DMS153 (cell line): ENCODE measurements around the gene MBD3.

Experiments
- DNase-seq: peaks from one replicate; lab custom pipeline; 2025; lab: John Stamatoyannopoulos, UW

MBD3 gene

GRCh38 chr19:1619094-1619439 is 26.4 kb upstream of the MBD3 start:
- no peak for DNase-seq

DNA sequence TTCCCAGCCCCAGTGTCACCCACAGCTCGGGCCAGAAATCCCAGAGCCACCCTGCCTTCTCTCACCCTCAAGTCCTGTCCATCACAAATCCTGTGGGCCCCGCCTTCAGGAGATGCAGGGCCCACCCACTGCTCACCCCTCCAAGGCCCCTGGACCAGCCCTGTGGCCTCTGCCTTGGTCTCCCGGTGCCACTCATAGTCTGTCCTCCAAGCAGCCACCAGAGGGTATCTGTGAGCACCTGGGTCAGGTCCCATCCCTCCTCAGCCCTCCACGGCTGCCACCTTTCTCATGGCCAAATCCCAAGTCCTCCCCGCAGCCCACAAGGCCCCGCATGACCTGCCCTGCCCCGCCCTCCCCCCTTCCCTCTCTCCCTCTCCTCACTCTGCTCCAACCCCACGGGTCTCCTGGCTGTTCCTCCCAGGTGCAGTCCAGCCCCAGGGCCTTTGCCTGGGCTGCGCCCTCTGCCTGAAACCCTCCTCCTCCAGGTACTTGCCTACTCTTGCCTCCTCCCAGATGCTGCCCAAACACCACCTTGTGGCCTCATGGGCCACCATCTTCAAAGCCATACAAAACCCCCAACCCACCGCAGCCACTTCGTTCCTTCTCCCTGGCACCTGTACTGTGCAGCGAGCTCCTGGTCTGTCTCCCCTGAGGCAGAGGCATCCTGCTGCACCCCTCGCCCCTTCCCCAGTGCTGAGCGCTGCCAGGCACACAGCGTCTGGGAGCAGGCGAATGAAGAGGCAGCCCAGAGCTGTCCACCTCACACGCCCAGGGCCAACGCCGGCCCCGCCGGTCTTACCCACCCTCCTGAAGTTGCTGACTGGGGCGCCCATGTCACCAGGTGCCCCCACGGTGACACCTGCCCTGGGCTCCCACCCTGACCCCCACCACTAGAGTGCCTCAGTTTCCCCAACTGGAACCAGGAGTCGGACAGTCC is 25.8 kb upstream of the MBD3 start:
- DNase-seq, result no peak

DNA sequence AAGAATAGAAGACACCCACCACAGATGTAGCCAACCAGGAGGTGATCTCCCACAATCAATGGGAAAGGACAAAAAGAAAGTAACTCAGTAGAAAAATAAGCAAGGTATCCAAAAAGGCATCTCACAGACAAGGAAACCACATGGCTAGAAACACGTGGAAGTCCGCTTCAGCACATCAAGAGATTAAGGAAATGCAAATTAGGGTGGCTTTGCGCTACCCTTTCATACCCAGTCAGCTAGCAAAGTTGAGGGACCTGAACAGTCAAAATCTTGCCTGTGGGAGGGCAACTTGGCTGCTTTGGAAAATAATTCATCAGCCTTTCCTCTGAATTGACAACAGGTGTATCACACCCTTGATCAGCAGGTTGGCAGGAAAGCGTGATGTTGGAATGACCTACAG is 24.2 kb upstream of the MBD3 start:
- DNase-seq, result no peak

DNA sequence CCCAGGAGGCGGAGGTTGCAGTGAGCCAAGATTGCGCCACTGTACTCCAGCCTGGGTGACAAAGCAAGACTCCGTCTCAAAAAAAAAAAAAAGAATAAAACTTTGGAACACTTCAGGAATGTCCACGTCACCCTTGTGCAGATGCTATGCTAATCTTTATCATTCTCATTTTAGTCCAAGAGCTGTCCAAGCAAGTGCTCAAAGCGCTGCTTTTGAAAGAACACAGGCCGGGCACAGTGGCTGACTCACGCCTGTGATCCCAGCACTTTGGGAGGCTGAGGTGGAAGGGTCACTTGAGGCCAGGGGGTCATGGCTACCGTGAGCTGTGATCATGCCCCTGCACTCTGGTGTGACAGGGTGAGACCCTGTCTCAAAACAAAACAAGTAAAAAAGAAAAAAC is 23.7 kb upstream of the MBD3 start:
- no peak for DNase-seq

- DNase-seq, result no peak
Observed at GRCh38 chr19:1615156-1615765, 22.6 kb upstream of the MBD3 start.

DNA sequence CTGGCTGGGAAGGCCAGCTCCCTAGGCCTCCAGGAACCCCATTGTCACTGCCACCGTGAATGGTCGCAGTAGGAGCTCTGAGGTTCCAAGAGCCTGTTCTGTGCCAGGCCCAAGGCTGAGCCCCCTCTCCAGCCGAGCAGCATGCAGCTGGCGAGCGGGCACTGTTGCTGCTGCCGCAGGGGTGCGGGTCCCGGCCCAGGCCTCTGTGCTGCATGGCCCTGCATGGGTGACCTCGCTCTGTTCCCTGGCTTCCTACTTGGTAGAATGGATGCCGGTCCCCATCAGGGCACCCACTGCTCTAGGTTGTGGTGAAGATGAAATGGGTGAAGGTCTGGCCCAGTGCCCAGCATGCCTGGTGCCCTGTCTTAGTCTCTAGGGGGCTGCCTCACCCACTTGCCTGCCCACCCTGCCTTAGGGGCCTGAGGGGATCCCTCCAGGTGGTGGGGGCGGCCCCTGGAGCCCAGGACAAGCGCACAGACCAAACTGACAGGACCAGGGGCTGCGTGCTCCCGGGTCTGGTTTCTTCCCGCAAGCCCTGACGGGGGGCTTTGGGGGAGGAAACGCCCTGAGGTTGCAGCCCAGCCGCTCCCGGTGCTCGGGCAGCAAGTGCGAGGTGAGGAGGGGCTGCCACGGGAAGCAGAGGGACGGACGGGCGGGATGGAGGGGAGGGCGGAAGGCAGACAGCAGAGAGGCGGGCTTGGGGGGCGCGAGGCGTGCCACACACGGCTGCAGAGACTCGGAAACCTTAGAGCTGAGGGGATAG is 21.3 kb upstream of the MBD3 start:
- no peak for DNase-seq

GRCh38 chr19:1613146-1613545 is 20.5 kb upstream of the MBD3 start:
- DNase-seq, result no peak

- no peak for DNase-seq
Observed at GRCh38 chr19:1612114-1613086, 19.7 kb upstream of the MBD3 start.

DNA sequence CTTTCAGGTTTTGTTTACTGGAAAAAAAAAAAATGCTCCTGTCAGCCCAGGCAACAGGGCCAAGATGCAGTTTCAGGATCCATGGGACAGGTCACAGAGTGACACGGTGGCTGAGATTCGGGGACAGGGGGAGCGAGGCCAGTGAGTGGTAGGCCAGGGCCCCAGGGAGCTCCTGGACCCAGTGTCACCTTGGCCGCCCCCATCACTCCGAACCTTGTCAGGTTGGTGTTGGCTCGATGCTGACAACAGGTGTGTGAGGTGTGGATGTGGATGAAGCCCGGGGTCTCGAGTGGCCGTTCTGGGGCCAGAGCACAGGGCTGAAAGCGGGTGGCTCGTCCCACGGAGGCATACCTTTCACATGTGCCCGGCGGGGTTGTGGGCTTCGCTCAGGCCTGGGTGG is 18.7 kb upstream of the MBD3 start:
- no peak for DNase-seq

GRCh38 chr19:1610579-1610978 is 17.9 kb upstream of the MBD3 start:
- DNase-seq, result no peak

DNA sequence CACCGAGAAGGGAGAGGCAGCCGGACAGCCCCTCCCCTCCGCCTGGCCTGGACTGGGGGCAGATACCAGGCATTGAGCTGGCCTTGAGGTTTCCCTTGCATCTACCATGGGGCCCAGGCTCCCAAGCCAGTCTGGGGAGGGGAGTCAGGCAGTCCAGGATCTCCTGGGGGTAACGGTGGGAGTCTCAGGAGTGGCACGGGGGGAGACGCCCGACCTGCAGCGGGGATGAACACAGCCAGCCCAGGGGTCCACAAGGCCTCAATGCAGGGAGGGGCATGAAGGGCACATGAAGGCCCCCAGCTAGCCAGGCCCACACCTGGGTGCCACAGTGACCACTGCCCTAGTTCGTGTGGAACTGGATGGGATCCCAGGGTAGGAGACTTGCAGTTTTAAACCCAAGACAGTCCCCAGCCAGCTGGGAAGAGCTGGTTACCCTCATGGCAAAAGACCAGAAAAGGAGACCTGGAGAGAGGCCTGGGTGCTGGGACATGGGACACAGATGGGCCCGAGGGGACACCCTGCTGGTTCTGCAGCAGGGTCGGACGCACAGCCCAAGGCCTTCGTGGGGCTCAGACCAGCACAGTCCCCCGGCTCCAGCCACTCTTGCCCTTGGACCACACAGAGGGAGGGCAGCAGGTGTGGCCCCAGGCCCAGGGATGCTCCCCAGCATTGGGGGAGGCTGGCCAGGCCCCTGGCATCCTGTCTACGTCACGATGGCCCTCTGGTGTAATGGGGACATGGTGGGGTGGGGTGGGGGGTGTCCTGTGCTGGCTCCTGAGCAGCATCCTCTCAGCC is 17.2 kb upstream of the MBD3 start:
- DNase-seq, result no peak

- no peak for DNase-seq
Observed at GRCh38 chr19:1609103-1609396, 16.4 kb upstream of the MBD3 start.

- no peak for DNase-seq
Observed at GRCh38 chr19:1608359-1609102, 15.9 kb upstream of the MBD3 start.

GRCh38 chr19:1606138-1606651 is 13.5 kb upstream of the MBD3 start:
- DNase-seq, result no peak

DNA sequence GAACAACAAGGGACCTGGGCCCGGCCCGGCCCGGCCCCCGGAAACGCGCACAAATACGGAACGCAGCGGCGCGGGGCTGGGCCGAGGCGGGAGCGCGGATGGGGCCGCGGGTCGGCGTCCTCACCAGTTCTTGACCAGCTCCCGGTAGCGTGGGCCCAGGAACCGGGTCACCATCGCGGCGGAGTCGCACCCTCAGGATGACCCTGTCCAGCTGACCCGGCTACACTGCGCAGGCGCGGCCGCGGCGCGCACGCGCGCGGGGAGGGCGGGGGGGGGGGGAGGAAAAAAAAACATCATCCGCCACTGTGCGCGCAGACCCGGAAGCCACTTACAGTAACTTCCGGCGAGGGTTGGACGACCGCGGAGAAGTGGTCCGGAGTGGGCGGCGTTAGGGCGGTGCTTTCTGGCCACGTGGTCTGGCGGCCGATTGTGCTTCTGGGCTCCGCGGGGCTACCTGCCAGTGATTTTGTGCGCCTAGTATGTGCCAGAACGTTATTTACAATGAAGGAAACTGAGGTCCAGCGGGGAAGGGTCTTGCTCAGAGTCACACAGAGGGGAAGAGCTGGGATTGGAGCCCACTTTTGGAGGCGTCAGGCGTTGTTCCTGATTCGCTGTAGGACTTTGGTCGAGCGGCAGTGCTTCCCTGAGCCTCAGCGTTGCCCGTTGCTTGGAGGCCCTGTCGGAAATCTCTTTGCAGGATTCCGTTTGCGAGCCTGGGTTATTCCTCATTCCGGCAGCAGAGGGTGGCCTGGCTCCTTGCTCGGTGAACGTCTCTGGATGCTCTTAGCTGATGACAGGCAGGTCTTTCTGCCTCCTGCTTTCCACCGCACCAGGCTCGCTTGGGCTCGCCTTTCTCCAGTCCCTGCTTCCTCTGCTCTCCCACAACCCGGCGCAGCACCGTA is 12.8 kb upstream of the MBD3 start, which contains the start of gene UQCR11:
Gene UQCR11, minus strand, starts transcription at position 227 of the 902 bp plus-strand sequence. Its CDS starts 53 bp downstream, at position 174.
- DNase-seq, result peak; percentile 63

GRCh38 chr19:1602091-1602707 is 9.5 kb upstream of the MBD3 start:
- DNase-seq, result no peak

DNA sequence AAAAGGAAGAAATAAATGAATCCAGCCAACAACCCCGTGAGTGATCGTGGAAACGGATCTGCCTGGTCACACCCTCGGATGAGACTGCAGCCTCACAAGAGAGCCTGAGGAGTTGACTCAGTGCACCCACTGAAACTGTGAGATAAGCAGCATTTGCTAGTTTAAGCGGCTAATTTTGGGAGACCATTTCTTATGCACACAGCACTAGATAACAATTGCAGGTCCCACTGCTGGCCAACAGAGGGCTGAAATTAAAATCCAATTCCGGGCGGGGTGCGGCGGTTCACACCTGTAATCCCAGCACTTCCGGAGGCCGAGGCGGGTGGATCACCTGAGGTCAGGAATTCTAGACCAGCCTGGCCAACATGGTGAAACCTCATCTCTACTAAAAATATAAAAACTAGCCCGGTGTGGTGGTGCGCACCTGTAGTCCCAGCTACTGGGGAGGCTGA is 9.0 kb upstream of the MBD3 start:
- DNase-seq, result no peak

GRCh38 chr19:1599460-1599846 is 6.8 kb upstream of the MBD3 start:
- DNase-seq, result no peak
